ENCODE data around the gene RABGAP1L.
"Not testable (repeated sequence)": the region's sequence is repeated elsewhere in the genome, so short reads cannot be mapped to it uniquely, and the experiment has no call there.

RABGAP1L gene

GRCh38 chr1:174466607-174467006 is 307.3 kb downstream of the RABGAP1L start:
- no peak for DNase-seq

DNA sequence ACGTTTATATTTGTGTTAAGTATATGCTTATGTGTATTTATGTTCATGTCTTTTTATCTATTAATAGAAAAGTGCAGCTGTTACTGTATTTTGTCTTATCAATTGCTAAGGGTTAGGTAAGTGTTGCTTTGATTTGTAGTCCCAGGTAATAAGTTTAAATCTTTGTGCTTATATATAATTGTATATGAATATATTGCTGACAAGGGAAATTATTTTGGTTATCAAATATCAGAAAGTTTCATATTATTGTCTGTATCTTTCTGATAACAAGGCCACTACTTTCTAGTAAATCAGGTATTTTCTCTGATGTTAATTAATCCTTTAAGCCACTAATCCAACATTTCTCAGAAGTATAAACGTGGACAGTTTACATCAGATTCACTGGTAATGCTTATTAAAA is 309.7 kb downstream of the RABGAP1L start:
- no peak for DNase-seq

DNA sequence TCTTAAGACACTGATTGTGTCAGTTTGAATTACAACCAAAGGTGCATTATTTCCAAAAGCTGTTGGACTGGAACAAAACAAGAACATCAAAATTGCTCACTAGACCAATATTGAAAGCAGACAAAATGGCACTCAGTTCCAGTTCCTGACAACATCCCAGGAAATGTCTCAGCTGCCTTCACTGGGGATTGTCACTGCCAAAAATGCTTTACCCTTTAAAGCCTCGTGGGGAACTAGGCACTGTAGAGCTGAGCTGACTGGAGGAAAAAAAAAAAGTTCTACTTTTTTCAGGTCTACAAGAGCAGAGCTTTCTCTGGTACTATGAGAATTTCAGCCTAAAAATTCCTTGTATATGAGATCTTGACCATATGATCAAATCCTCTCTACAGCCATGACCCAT is 310.4 kb downstream of the RABGAP1L start:
- DNase-seq: no peak

GRCh38 chr1:174479281-174479680 is 320.0 kb downstream of the RABGAP1L start:
- DNase-seq: no peak

DNA sequence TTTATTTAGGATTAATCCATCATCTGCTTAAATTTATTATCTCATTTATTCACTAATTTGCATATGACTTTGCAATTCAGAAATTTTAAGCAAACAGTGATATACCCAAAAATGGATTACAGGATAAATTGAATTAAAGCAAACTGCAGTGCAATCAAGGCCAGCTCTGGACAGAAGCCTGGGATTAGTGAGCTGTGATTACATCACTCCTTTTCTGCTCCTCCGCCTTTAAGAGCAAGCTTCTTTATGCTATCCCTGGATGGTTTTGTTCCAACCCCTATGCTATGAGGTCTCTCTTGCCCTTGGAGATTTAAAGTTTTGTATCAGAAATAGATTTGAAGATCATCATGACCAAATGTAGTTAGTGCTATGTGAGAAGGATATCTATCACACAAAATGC is 321.0 kb downstream of the RABGAP1L start:
- no peak for DNase-seq

DNA sequence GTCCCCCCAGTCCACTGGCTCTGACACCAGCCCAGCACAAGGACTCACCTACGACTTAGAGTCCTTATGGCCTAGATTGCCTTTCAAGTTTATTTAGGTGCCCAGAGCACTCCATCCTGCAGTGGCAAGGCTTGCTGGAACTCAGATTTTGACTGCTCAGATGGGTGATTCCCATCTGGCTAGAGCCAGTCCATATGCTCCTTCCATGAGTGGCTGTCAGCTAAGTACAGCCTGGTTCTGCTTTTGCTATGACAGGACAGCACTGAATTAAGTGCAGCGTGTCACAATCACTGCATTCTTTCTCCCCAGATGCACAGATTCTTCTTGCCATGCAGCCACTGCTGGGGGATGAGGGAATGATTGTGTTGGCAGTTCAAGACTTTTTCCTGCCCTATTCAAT is 332.3 kb downstream of the RABGAP1L start:
- DNase-seq: no peak

DNA sequence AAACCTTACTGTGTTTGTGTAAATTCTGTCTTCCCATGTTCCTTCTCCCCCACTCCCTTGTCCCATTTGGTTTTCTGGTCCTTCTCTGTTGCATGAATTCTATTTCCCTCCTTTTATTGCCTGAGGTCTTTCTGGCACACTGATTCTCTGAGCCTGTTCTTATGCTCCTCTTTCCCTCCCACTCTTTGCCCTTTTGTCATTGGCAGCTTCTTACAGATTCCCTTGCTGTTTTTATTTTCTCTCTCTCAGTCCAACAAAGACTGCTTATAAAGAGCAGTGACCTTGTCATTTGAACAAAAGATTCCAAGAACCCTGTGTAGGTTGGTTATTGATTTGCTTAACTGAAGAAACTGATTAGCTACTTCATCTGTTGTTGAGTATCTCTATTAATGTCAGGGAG is 338.2 kb downstream of the RABGAP1L start:
- DNase-seq: no peak

DNA sequence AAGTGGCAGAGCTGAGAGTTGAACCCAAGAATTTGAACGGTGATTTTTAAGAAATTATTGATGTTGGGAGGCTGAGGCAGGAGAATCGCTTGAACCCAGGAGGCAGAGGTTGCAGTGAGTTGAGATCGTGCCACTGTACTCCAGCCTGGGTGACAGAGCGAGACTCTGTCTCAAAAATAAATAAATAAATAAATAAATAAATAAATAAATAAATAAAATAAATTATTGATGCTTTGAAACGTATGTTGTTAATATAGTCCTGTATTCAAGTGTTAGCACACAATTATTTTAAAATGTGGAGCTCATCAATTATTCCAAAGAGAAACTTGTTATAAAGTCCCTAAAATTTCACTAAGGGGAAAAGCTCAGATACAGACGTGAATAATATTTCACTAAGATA is 357.4 kb downstream of the RABGAP1L start:
- not testable (repeated sequence) for DNase-seq

GRCh38 chr1:174519844-174520243 is 360.5 kb downstream of the RABGAP1L start:
- no peak for DNase-seq

DNA sequence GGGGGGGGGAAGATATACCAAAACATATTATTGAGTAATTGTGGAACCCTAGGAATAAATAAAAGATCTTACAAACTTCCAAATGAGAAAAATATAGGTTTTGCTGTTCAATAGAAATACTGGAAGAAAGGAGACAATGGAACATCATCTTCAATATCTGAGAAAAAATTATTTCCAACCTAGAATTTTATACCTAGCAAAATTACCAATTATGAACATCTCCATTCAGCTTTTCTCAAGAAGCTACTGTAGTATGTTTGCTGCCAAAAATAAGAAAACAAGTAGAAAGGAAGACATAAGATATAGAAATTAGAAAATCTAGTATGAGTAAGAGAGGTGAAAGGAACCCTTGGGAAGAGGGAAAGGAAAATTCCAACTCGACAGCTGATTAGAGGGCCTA is 372.4 kb downstream of the RABGAP1L start:
- no peak for DNase-seq

DNA sequence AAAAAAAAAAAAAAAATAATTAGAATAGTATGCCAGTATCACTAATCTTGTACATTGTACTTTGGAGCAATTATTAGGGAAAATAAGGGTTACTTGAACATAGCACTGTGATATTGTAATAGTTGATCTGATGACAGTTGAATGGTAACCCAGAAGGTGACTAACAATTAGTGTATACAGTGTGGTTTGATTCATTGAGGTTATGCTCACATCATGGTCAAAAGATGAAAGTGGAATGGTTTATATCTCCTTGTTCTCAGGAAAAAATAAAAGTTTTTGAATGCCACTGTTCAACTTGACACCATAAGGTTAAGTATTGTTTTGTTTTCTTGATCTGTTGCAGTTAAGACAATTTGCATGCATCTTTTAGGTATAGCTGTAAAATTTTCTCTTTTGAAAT is 375.5 kb downstream of the RABGAP1L start:
- no peak for DNase-seq

- DNase-seq: no peak
These were observed 375.9 kb downstream of the RABGAP1L start for GRCh38 chr1:174535207-174535606.

DNA sequence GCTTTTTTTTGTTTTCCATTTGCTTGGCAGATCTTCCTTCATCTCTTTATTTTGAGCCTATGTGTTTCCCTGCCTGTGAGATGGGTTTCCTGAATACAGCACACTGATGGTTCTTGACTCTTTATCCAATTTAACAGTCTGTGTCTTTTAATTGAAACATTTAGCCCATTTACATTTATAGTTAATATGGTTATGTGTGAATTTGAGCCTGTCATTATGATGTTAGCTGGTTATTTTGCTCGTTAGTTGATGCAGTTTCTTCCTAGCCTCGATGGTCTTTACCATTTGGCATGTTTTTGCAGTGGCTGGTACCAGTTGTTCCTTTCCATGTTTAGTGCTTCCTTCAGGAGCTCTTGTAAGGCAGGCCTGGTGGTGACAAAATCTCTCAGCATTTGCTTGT is 384.1 kb downstream of the RABGAP1L start:
- DNase-seq: not testable (repeated sequence)

GRCh38 chr1:174550296-174550695 is 391.0 kb downstream of the RABGAP1L start:
- no peak for DNase-seq

GRCh38 chr1:174556392-174556791 is 397.1 kb downstream of the RABGAP1L start:
- no peak for DNase-seq

- DNase-seq: no peak
These were observed 409.2 kb downstream of the RABGAP1L start for GRCh38 chr1:174568551-174568950.

GRCh38 chr1:174569240-174569639 is 409.9 kb downstream of the RABGAP1L start:
- DNase-seq: no peak

DNA sequence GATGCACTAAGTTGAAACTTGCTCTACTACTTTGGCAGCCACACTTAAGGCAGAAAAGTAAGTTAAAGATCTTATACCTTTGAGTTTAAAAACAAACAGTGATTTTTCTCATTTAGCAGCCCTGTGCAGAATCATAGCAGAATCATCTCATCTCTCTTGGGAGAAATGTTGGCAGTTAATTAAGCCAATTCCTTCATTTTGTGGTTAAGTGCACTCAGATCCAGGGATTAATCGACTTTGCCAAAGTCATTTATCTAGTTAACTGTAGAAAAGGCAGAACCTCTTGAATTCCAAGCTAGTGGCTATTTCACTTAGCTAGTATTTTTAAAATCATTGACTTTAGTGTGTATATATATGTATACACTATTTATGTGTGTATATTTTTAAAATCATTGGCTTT is 413.5 kb downstream of the RABGAP1L start:
- no peak for DNase-seq

DNA sequence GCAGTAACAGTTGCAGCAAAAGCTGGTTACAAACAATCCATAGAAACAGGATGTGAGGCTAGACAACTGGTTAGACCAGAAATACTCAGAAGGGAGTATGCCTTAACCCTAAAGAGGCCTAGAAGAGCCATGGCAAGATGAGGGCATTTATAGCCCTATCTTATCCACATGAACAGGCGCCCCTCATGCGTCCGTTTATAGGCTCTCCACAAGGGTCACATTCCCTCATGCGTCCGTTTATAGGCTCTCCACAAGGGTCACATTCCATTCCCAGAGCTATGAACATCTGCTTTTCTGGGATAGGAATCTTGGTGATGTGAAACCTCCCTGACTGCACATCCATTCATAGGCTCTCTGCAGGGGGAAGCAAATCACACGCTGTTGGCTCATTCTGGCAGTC is 416.8 kb downstream of the RABGAP1L start:
- DNase-seq: not testable (repeated sequence)

GRCh38 chr1:174577681-174578080 is 418.4 kb downstream of the RABGAP1L start:
- DNase-seq: no peak

DNA sequence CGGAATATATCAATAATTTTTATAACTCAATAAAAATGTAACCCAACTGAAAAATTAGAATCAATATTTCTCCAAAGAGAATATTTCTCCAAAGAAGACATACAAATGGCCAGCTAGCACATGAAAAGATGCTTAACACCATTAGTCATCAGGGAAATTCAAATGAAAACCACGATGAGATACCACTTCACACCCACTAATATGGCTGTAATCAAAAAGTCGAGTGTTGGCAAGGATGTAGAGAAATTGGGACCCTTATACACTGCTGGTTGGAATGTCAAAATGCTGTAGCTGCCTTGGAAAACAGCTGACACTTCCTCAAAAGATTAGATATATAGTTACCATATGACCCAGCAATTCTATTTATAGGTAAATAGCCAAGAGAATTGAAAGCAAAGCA is 421.5 kb downstream of the RABGAP1L start:
- DNase-seq: no peak

- no peak for DNase-seq
These were observed 424.0 kb downstream of the RABGAP1L start for GRCh38 chr1:174583316-174583715.

DNA sequence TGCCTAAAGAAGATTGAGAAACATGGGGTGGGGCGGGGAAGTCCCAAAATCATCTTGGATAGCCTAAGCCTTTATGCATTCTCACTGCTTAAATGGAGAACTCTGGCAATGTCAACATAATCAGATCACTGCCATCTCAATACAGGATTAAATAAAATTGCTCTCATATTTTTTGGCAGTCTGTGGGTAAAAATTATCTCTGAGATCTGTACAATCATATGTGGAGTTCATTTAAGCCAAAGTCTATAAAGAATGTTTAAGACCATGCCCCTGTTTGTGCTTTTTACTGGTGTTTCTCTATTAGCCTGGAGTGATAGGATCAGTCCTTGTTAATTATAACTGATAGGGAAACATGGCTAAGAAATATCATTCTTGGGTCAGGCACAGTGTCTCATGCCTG is 424.8 kb downstream of the RABGAP1L start:
- DNase-seq: no peak

- not testable (repeated sequence) for DNase-seq
These were observed 429.3 kb downstream of the RABGAP1L start for GRCh38 chr1:174588618-174589017.

DNA sequence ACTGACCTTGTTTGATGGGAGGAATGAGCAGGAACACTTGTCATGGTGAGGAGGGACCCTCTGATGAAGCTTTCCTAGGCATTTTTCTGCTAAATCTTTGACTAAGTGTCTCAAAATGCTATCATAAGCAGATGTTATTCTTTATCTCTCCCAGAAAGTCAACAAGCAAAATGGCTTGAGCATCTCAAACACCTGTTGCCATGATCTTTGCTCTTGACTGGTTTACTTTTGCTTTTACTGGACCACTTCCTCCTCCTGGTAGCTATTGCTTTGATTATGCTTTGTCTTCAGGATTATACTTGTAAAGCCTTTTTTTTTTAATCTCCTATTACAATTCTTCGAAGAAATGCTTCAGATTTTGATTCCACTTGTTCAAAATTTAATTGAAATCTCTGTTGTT is 445.9 kb downstream of the RABGAP1L start:
- no peak for DNase-seq

DNA sequence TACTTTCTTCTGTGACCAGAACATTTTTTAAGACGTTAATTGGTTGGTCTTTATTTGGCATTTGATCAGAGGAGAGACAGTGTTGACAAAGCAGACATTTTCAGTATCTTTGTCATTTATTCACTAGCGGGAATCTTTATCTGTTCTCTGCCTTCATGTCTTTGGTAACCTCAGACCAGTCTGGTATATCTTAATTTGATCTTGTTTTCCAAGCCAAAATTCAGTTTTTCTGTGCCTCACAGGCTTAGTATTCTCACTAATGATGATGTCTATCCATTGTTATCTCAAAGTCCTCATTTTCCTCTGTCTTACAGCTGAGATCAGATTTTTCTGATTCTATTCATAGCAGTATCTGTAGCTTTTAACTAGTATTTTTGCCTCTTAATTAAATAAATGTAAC is 447.2 kb downstream of the RABGAP1L start:
- no peak for DNase-seq
